Non-pigmented ciliary epithelial cell (primary cell): ENCODE results near the gene ZNF445.
"Not testable (repeated sequence)": the region's sequence is repeated elsewhere in the genome, so short reads cannot be mapped to it uniquely, and the experiment has no call there.

ENCODE experiments used
- DNase-seq: peaks from one replicate; pipeline ENCODE4 v3.0.0-alpha.2; 2010; ENCODE audit warnings: low read depth

Gene ZNF445

DNA sequence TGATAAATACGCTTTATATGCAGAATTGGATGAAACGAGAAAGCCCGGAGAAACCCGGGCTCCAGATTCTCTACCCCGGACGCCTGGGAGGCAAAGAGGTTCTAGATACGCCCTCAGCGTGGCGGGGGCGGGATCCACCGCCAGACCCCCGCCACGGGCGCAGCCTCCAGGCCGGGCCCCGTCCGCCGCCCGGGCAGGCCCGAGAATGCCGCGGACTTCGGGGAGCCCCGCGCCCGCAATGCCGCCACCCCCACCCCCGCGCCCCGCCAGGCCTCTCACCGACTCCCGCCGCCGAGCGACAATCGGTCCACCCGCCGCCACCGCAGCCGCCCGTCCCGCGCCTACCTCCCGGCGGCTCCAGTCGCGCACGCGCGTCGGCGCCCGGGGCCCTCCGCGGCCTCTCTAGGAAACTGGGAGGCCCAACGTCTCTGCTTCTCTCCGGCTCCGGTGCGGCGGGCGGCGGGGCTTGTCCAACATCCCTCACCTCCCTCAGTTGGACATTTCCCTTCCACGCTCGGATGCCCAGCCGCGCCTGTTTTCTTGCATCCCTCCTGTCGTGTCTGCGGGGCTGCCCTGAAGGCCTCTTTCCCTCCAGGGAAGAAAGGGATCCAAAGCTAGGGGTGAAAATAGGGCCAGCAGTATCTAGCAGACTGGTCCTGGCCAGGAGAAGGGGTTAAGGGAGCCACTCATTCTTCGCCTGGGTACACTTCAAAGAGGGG, at the start of gene ZNF445:
ZNF445 (minus strand) TSS at position 359 of the 719 bp plus-strand sequence. CDS start 22,121 bp downstream, outside the sequence.
- DNase-seq: no peak

DNA sequence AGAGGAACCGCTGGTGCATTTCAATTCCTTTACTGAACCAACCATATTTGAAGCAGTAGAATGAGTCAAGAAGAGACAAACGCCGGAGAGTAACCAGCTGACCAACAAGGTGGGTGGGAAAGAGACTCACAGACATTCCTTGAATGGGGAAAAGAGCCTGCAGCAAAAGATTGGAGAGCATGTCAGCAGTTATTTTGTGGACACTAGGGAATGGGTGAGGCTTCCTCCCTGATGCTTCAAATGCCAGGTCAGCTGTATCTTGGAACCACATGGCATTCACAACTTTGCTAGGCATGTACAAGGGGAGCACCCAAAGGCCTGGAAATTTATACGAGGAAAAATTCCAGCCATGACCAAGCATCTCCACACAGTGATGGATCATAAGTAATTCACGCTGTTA, 47.6 kb upstream of the ZNF445 start:
- no peak for DNase-seq

DNA sequence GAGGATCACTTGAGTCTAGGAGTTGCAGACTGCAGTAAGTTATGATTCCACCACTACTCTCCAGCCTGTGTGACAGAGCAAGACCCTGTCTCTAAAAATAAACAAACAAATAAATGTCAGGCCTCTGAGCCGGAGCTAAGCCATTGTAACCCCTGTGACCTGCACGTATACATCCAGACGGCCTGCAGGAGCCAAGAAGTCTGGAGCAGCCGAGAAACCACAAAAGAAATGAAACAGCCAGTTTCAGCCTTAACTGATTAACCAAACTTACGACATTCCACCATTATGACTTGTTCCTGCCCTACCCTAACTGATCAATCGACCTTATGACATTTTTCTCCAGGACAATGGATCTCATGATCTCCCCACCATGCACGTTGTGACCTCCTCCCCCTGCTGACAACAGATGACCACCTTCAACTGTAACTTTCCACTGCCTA, 45.0 kb upstream of the ZNF445 start:
- no peak for DNase-seq

DNA sequence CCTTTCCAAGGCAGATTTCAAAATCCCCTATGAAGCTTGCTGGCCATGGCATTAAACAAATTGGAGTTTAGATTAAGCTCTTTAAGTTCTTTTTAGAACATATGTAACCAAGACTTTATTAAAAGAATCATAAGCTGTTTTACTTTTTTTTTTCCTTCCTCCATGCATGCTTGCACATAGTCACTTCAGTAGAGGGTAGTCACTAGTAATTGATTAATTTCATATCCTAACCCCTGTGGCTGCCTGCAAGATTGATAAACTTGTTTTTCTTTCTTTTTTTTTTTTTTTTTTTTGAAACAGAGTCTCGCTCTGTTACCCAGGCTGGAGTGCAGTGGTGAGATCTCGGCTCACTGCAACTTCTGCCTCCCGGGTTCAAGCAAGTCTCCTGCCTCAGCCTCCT, 44.3 kb upstream of the ZNF445 start:
- no peak for DNase-seq

DNA sequence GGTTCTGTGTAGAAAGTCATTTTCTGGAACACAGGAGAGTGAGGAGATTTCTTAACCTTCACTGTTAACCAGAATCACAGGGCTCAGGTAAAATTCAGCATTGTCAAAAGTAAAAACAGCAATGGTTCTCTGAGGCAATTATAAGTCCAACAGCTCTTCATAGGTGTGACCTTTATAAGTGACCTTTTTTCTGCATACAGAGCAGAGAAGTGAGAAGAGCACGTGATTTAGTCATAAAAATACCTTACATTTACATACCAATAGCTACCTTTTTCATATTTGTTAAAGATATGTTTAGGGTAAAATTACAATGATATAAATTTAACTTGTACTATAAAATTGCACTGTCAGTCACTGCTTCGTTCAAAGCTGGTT, 41.3 kb upstream of the ZNF445 start:
- no peak for DNase-seq

DNA sequence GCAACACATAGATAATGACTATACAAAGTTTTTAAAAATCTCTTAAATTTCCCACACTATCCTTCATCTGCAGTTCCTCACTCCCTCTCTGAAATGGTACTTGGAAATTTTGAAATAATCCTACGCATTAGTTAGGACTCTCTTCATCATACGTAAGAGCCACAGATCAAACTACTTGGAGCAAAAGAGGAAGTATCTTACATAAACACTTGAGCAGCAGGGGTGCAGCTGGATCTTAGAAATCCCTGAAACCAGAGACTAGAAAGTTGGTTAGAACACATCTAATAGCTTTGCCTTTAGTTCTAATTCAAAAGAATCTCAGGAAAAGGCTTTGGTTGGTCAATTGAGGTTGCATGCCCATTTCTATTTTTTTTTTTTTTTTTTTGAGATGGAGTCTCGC, 38.8 kb upstream of the ZNF445 start:
- no peak for DNase-seq

DNA sequence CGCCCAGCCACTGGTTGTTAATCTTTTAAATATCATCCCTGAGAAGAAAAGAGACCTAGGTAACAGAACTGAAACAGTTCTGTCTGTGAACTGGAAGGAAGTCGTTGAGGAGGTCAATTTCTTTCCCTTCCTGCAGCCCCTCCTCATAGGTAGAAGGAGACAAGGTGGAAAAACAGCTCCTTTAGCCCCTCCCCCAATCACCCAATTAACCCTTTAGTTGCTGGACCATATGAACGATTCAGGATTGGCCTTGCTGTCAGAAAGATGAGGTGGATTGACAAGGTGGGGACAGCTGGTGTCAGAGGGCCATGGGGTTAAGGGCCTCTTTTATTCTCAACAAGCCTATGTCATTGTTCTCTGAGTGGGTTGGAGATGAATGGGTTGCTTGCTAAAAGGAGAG, 36.0 kb upstream of the ZNF445 start:
- no peak for DNase-seq

DNA sequence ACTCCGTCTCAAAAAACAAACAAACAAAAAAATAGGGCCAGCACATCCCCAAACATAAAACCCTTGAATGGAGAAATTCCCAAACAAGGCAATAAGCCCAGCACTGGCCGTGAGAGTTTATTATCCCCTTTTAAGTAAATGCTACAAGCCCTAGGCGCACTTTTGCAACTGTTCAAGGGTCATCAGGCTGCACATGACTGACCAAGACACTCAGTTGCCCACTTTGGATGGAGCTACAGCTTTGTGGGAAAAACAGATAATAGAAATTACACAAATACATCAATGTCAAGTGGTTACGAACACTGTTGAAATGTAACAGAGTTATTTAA, 33.7 kb upstream of the ZNF445 start:
- DNase-seq: no peak

DNA sequence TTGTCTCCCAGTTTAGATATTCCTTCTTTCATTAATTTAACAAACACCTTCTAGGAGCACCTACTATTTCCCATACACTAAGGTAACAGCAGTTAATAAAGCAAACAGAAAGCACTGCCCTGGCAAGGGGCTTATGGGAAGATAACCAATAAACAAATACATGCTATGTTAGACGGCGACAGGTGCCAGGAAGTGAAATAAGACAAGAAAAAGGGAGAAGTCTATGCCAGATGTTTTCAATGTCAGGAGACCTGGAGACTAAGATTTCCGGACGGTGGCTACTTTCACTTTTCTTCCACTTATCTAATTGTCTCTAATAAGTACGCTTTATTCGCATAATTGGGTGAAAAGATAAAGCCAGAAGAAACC, 32.5 kb upstream of the ZNF445 start:
- DNase-seq: no peak

DNA sequence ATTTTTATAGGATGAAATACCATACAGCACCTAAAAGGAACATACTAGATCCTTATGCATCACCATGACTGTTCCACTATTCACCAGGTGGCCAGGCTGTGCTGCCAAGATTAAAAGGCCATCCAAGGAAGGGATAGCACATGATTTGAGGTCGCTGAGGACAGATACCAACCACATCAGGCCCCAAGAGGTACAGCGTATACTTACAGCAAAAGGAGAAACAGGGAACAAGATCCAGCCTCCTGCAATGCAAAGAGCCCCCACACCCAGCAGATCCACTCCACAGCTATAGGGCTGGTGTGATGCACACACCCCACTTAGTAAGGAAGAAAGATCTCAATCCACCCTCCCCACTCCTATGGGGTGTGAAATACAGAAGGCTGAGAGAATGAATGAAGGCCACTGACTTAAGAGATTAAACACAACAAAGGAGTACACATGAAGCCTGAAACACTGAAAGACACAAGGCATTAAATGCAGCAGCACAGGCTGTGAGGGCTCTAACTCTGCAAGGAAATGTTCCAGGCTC, 32.0 kb upstream of the ZNF445 start:
- DNase-seq: no peak

DNA sequence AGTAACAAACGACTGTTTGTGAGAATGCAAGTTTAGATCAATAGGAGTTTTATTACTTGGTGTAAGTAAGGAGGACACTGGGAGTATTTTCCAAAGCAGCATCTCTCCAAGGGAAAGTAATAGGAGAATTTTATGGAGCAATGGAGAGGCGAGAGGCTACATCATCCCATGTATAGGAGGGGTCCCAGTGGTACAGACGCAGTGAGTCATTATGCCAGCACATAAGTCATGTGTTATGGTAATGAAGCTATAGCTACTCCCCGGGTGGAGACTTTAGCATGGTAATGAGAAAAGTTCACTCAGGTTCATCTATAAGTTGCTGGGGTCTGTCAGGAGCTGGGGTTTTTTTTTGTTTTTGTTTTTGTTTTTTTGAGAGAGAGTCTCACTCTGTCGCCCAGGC, 29.5 kb upstream of the ZNF445 start:
- no peak for DNase-seq

DNA sequence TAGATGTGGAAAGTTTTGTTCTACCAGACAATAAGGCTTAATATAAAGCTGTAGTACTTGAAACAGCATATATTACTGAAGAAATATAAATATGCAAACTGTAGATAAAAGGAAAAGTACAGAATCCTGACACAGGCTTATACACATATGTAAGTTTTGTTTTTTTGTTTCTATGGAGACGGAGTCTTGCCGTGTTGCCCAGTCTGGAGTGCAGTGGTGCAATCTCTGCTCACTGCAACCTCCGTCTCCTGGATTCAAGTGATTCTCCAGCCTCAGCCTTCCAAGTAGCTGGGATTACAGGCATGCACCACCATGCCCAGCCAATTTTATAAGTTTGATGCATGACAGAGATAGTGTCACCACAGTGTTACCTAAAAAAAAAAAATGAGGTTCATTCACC, 29.1 kb upstream of the ZNF445 start:
- no peak for DNase-seq

DNA sequence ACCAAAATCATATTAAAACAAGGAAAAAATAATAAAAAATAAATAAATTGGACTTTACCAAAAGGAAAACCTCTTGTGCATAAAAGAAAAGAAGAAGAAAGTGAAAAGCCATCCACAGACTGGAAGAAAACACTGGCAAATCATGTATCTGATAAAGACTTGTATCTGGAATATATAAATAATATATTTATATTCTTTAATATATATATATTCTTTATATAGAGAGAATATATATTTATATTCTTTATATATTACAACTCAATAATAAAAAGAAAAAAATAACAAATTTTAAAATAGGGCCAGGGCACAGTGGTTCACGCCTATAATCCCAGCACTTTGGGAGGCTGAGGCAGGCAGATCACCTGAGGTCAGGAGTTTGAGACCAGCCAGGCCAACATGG, 27.1 kb upstream of the ZNF445 start:
- no peak for DNase-seq

DNA sequence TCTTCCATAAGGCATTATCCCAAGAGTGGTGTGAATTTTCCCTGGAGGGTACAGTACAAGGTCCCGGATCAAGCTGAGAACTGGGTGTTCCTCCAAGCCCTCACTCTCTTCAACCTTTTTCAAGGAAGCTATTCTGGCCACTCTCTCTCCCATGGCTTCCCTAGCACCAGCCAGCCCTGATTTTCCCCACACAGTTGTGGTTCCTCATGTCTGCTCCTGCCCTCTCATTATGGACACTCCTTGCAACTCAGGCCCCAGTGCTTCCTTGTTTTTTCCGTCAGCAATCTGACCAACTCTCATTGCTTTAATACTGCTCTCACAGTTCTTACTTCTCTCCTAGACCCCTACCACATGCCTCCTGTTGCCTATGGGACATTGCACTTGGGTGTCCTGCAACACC, 25.7 kb upstream of the ZNF445 start:
- DNase-seq: not testable (repeated sequence)

DNA sequence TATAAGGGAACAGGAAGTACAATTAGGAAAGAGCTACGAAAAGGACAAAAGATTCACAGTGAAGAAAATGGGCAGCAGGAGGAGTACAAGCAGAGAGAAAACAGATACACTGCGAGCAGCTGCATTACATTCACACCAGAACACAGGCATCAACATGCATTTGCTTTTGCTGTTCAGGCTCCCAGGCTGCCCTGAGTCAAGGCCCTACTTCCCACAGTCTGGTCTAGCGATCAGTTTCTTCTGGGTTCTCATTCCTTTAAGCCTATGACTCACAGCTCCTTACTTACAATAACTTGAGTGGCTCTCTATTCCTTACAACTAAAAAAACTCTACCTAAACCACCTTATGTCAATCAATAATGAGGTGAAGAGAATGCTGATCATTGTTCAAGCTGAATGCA, 24.5 kb upstream of the ZNF445 start:
- DNase-seq: no peak

DNA sequence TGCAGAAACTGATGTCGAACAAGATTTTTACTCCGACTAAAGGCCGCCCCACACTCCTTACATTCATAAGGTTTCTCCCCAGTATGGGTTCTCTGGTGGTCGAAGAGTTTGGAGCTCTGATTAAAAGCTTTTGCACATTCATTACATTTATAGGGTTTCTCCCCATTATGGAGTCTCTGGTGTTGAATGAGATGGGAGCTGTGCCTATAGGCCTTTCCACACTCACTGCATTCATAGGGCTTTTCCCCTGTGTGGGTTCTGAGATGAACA, 22.4 kb upstream of the ZNF445 start:
- not testable (repeated sequence) for DNase-seq

DNA sequence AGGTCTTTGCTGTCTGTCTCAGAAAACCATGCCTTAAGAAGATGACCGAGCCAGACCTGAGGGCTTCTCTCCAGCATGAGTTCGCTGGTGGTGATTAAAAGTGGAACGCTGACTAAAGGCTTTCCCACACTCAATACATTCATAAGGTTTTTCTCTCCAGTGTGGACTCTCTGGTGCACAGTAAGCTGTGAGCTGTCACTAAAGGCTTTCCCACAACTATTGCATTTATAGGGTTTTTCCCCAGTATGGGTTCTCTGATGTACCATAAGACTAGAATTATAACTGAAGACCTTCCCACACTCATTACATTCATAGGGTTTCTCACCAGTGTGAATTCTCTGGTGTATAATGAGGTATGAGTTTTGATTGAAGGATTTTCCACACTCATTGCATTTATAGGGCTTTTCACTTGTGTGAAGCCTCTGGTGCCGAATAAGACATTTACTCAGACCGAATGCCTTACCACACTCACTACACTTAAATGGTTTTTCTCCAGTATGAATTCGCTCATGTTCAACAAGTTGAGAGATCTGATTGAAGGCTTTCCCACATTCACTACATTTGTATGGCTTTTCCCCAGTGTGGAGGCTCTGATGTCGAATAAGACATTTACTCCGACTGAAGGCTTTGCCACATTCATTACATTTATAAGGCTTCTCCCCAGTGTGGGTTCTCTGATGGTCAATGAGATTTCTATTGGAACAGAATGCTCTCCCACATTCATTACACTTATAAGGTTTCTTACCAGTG, 21.9 kb upstream of the ZNF445 start:
- DNase-seq: no peak

DNA sequence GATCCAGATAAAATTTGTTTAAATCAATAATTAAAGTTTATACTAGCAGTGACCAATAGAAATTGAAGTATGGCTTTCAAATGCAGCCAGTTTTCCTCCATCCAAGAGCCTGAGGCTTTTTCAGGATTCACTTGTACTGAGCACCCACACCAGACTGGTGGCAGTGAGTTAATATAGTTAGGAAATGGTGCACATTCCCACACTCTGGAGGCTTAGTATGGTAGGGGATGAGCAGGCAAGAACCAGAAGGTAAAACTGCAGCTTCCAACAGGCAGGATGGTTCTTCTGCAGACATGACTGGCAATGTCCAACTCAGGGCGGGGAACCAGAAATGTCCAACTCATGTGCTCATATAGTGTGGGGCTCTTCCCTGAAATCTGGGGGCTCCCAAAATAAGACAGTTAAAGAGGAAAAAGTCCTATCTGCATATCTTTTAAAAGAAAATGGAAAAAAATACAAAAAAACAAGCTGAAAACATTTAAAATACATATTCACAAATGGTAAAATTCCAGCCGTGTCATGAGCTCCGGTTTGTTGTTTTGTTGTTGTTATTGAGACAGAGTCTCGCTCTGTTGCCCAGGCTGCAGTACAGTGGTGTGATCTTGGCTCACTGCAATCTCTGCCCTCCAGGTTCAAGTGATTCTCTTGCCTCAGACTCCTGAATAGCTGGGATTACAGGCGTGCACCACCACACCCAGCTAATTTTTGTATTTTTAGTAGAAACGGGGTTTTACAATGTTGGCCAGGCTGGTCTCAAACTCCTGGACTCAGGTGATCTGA, 18.4 kb upstream of the ZNF445 start:
- DNase-seq: no peak

DNA sequence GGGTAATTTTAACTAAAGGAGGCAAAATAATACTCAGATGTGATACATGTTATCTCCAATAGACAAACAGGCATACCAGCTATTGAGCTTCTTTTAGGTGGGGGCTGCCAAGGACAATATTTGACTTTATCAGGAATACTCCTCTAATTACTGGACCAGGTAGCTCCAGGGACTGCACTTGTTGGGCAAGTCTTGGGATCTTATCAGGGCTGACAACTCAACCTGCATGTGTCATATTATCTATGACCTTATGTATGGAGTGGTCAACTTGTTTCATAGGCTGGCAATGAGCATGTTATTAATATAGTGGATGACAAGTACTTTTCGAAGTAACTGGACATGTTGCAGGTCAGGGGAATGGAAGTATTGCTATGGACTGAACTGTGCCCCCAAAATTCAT, 15.0 kb upstream of the ZNF445 start:
- no peak for DNase-seq

DNA sequence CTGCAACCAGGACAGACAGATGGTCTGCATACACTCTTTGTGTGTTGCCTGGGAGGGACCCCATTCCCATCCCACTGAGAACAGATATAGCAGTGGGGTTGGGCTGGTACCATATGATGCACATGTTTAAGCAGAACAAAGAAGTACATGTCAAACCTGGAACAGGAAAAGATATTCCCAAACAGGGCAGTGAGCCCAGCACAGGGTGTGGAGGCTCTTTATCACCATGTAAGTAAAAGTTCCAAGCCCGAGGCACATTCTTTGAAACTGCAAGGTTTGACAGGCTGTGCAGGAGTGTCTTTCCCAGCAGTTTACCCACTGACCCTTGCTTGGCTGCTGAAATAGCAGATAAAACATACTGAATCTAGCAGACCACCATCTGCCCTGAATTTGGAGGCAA, 5.3 kb upstream of the ZNF445 start:
- DNase-seq: no peak

DNA sequence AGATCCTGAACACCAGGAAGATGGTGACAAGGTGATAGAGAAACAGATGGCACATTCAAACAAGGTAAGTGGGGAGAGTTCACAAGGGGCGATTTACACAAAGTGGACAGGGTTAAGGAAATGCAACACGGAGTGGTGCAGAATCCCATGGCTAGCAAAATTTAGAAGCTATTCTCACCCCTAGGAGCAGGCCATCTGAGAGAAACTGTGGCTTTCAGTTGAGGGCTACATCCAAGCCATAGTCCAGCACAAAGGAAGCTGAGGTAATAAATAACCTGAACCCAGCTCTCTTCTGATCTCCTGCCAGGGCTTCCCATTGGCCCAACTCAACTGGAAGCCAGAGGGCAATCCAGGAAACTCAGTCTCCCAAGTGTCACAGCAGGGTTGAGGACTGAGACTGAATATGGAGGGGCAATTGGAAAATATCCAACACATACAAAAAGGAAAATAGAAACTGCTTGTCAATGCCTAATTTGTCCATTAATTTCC, 1.2 kb upstream of the ZNF445 start:
- no peak for DNase-seq

DNA sequence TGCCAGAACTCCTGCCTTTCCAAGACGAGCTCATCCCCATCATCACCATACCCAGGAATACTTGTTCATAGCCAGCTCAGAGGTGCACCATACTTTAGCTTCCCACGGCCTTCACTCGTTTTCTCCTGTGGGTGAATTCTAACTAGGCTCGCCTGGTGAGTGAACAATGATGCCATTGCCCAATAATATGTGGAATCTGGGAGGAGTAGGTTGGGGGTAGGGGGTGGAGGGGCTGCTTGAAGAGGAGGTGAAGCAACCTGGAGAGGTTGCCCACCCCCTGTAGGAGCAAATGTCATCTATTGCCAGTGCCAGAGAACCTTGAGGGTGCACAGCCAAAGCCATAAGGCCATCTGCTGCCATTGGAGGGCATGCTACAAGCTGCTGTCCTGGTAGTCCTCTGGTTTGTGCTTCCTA, 592 bp upstream of the ZNF445 start:
- no peak for DNase-seq

DNA sequence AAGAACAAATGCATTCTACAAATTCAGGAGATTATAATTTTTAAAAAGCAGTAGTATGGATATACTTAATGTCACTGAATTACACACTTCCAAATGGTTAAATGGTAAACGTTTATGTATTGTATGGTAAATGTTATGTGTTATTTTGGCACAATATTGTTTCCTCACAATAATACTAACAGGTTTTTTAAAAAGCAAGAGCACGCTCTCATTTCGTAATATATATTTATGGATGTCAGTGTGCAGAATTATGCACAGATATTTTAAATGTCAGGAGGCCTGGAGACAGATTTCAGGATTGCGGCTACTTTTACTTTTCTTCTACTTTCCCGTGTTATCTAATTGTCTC, 533 bp downstream of the ZNF445 start:
- DNase-seq: no peak
